ENCODE data around the gene KRT75.

GRCh38 chr12:52423035-52423434, 11.1 kb downstream of the KRT75 start:
- no peak for TF ChIP-seq POLR2A (IDR thresholded peaks at IDR 0.05)
- TF ChIP-seq POLR2AphosphoS5 (IDR thresholded peaks at IDR 0.05), result no peak
- TF ChIP-seq, protein P1, sequence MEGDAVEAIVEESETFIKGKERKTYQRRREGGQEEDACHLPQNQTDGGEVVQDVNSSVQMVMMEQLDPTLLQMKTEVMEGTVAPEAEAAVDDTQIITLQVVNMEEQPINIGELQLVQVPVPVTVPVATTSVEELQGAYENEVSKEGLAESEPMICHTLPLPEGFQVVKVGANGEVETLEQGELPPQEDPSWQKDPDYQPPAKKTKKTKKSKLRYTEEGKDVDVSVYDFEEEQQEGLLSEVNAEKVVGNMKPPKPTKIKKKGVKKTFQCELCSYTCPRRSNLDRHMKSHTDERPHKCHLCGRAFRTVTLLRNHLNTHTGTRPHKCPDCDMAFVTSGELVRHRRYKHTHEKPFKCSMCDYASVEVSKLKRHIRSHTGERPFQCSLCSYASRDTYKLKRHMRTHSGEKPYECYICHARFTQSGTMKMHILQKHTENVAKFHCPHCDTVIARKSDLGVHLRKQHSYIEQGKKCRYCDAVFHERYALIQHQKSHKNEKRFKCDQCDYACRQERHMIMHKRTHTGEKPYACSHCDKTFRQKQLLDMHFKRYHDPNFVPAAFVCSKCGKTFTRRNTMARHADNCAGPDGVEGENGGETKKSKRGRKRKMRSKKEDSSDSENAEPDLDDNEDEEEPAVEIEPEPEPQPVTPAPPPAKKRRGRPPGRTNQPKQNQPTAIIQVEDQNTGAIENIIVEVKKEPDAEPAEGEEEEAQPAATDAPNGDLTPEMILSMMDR (IDR thresholded peaks at IDR 0.05 in 8 of 11, conservative IDR thresholded peaks at IDR 0.05 in 3 of 11), result no peak
